ENCODE data around the gene EHMT1. TPM values are rescaled to one million over a fixed set of nuclear protein-coding genes. Genes with fewer than 3 reads are reported as not detected.

The EHMT1 gene
- polyA plus RNA-seq, 3 donors: 10.1 to 46.5 (median 15.0) TPM

DNA sequence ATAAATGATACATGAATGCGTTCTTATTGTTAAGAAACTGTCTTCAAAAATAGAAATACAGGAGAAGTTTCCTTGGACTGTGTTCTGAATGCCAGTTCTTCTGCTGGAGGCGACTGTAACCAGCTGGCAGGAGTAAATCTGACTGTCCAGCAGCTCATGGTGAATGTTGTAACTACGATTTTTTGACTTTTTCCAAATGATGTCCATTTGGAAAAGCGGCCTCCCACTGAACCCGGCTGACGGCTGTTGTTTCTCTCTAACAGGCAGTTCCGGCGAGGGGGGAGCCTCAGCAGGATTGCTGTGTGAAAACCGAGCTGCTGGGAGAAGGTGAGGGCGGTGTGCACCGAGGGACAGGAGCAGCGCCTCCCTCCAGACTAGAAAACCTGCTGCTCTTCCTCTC is 91.9 kb downstream of the EHMT1 start:
- no peak overlapping the region for H3K27ac ChIP-seq (ENCODE audit: low read depth in 1 of 2, low read length in 2 of 2)
- no peak overlapping the region for H3K9ac ChIP-seq (ENCODE audit: insufficient read depth, low read length, poor library complexity, severe bottlenecking)
- H3K27ac Mint-ChIP-seq: no peak overlapping the region

DNA sequence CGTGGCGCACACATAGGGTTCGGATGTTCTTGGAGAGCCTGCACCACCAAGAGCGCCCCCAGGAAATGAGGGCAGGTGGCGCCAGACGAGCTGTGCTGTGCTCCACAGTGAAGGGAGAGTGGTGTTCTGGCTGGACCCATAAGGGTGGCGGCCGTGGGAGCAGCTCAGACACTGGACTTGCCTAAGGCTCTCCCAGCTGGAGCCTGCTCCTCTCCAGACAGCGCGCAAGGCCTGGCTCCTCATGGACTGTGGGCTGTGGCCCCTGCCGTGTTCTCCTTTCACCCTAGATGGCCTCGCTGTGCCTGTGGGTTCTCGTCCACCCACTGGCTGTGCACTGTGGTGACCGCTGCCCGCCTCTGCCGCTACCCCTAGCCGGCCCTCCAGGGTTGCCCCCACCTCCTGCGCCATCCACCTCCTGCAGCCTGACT is 92.9 kb downstream of the EHMT1 start:
- intact Hi-C loops (cut with micrococcal nuclease): no loop called here
- H3K4me1 ChIP-seq (ENCODE audit: control insufficient read depth in 1 of 2, insufficient read depth in 2 of 2, low read length in 2 of 2): no peaks in the 10 kb centered on the region
- H3K9me3 Mint-ChIP-seq: peaks cover 18 to 41% (median 30%) of the 10 kb centered on the region in 7 donors
- peaks cover 50% of the 10 kb centered on the region for H4K20me1 ChIP-seq (ENCODE audit: insufficient read depth, low read length)
- H3K27ac ChIP-seq (ENCODE audit: low read depth in 1 of 2, low read length in 2 of 2): no peak overlapping the region
- H3K4me3 ChIP-seq (replicated peaks in 1 of 3; ENCODE audit: low read depth in 2 of 3, low read length in 3 of 3): no peak overlapping the region
- peaks cover 39 to 75% of the 10 kb centered on the region in 2 donors for H3K36me3 Mint-ChIP-seq
- H3K4me2 ChIP-seq (replicated peaks; ENCODE audit: extremely low read depth, low read length, poor library complexity, severe bottlenecking): no peak overlapping the region
- no peak overlapping the region for H3K4me3 Mint-ChIP-seq
- no peaks in the 10 kb centered on the region for H3K27me3 ChIP-seq (ENCODE audit: control insufficient read depth in 2 of 2, insufficient read depth in 2 of 2, low read length in 2 of 2)
- TF ChIP-seq CTCF (IDR thresholded peaks at IDR 0.05): no peak
- 99% methylated on average over 18 of the region's 18 CpGs for WGBS (ENCODE audit: insufficient coverage)
- peaks cover 0 to 1% (median 1%) of the 10 kb centered on the region in 3 donors for H3K27me3 Mint-ChIP-seq (ENCODE audit: low read depth in 3 of 3)
- no peak overlapping the region for H3K9ac ChIP-seq (ENCODE audit: insufficient read depth, low read length, poor library complexity, severe bottlenecking)
- H3K27ac Mint-ChIP-seq: no peak overlapping the region
- no peak for DNase-seq
- H3K9me3 ChIP-seq (replicated peaks in 1 of 2; ENCODE audit: control insufficient read depth in 1 of 2, insufficient read depth in 1 of 2, low read length in 2 of 2): peaks cover 29 to 33% of the 10 kb centered on the region in 2 donors
- H3K36me3 ChIP-seq (replicated peaks in 1 of 2; ENCODE audit: control insufficient read depth in 1 of 2, insufficient read depth in 2 of 2, low read length in 2 of 2): peaks cover 23 to 65% of the 10 kb centered on the region in 2 donors
- peaks cover 64% of the 10 kb centered on the region for H3K79me2 ChIP-seq (ENCODE audit: insufficient read depth, low read length)
- H3K4me1 Mint-ChIP-seq: peaks cover 4% of the 10 kb centered on the region
- H2AFZ ChIP-seq (ENCODE audit: insufficient read depth, low read depth, low read length, poor library complexity, severe bottlenecking): no peak overlapping the region

More for the DNA sequence above, 91.9 kb downstream of the EHMT1 start:
- TF ChIP-seq CTCF (IDR thresholded peaks at IDR 0.05): no peak
- H3K4me2 ChIP-seq (replicated peaks; ENCODE audit: extremely low read depth, low read length, poor library complexity, severe bottlenecking): no peak overlapping the region
- no peak overlapping the region for H3K4me3 ChIP-seq (replicated peaks in 1 of 3; ENCODE audit: low read depth in 2 of 3, low read length in 3 of 3)
- no peaks in the 10 kb centered on the region for H3K27me3 ChIP-seq (ENCODE audit: control insufficient read depth in 2 of 2, insufficient read depth in 2 of 2, low read length in 2 of 2)
- H3K9me3 ChIP-seq (replicated peaks in 1 of 2; ENCODE audit: control insufficient read depth in 1 of 2, insufficient read depth in 1 of 2, low read length in 2 of 2): peaks cover 19 to 23% of the 10 kb centered on the region in 2 donors
- no peak overlapping the region for H2AFZ ChIP-seq (ENCODE audit: insufficient read depth, low read depth, low read length, poor library complexity, severe bottlenecking)
- peaks cover 14 to 35% (median 26%) of the 10 kb centered on the region in 7 donors for H3K9me3 Mint-ChIP-seq
- peaks cover 22 to 61% of the 10 kb centered on the region in 2 donors for H3K36me3 ChIP-seq (replicated peaks in 1 of 2; ENCODE audit: control insufficient read depth in 1 of 2, insufficient read depth in 2 of 2, low read length in 2 of 2)
- H3K4me3 Mint-ChIP-seq: no peak overlapping the region
- peaks cover 72% of the 10 kb centered on the region for H3K79me2 ChIP-seq (ENCODE audit: insufficient read depth, low read length)
- H3K36me3 Mint-ChIP-seq: peaks cover 37 to 71% of the 10 kb centered on the region in 2 donors
- peaks cover 6% of the 10 kb centered on the region for H3K4me1 Mint-ChIP-seq
- no peak for DNase-seq
- peaks cover 0 to 1% (median 1%) of the 10 kb centered on the region in 3 donors for H3K27me3 Mint-ChIP-seq (ENCODE audit: low read depth in 3 of 3)
- intact Hi-C loops (cut with micrococcal nuclease): no loop called here
- whole genome bisulfite sequencing (ENCODE audit: insufficient coverage): 100% methylated on average over 5 of the region's 12 CpGs
- H3K4me1 ChIP-seq (ENCODE audit: control insufficient read depth in 1 of 2, insufficient read depth in 2 of 2, low read length in 2 of 2): no peaks in the 10 kb centered on the region
- peaks cover 60% of the 10 kb centered on the region for H4K20me1 ChIP-seq (ENCODE audit: insufficient read depth, low read length)
